HCT116 (cell line): ENCODE data around the gene TMEM203. TPM values are rescaled to one million over a fixed set of nuclear protein-coding genes. Genes with fewer than 3 reads are reported as not detected.

Experiments used
- ATAC-seq: fragments of 200-7000 bp; cut with Tn5 transposase; 2 replicates; pipeline ENCODE4 v1.9.1; 2020; ENCODE audit warnings: mild to moderate bottlenecking, moderate library complexity
- BruUV-seq: library from RNA; stranded (reverse); fragments of 400-500 nt; replicated peaks from 2 replicates; lab custom pipeline; 2021; lab: Mats Ljungman, UMichigan
- CTCF ChIA-PET: fragments of 300-600 bp; sonication (Branson Sonifier 250); formaldehyde crosslinking; loops from one replicate; lab custom pipeline; 2021; ENCODE audit warnings: antibody characterized with exemption; lab: Charles Lee
- POLR2A ChIA-PET: fragments of 300-600, 350-600 bp; sonication (Branson Sonifier 250); formaldehyde crosslinking; loops from one replicate; lab custom pipeline; 2021; ENCODE audit warnings: antibody characterized with exemption; lab: Charles Lee
- RAD21 ChIA-PET, 2 experiments: fragments of 300-600 bp; sonication (Branson Sonifier 250); formaldehyde crosslinking; loops; one replicate each; lab custom pipeline; 2023; ENCODE audit warnings: low total read pairs in 2 of 2; ENCODE audit not compliant: uncharacterized antibody in 2 of 2, unreplicated experiment in 2 of 2, low non-redundant PET in 1 of 2; lab: Charles Lee
- DNase-seq: peaks from one replicate; pipeline ENCODE4 v3.0.0-alpha.2; 2010; ENCODE audit warnings: low read depth, low spot score
- H2AFZ ChIP-seq: fragments of 200-600 bp; shearing (Covaris generic), sonication (generic); 2 replicates; pipeline ENCODE4 v1.6.1; 2017; ENCODE audit warnings: low read depth, mixed run types, mixed read lengths, antibody characterized with exemption, low read length; ENCODE audit not compliant: poor library complexity, severe bottlenecking
- H3K27ac ChIP-seq: 2 replicates; pipeline ENCODE4 v1.5.1; 2012; ENCODE audit warnings: low read depth, low read length
- H3K27me3 ChIP-seq: fragments of 200-600 bp; sonication (generic); 2 replicates; pipeline ENCODE4 v1.6.1; 2016; ENCODE audit warnings: mixed run types, low read length, mixed read lengths; ENCODE audit not compliant: insufficient read depth
- H3K36me3 ChIP-seq, 2 experiments: fragments of 200-500 bp in 1 of 2; fragments of 200-600 bp in 1 of 2; sonication (Bioruptor generic) in 1 of 2; sonication (generic) in 1 of 2; 2 replicates each; pipeline versions ENCODE4 v1.5.1 to v1.6.1; 2014 to 2016; ENCODE audit warnings: low read length in 2 of 2, inconsistent platforms in 1 of 2, mixed read lengths in 1 of 2, mixed run types in 1 of 2; ENCODE audit not compliant: insufficient read depth in 2 of 2, control insufficient read depth in 1 of 2
- H3K4me1 ChIP-seq, 2 experiments: fragments of 200-600 bp in 1 of 2; sonication (generic) in 1 of 2; 2 replicates each; pipeline versions ENCODE4 v1.5.1 to v1.6.1; 2012 to 2017; ENCODE audit warnings: low read length in 2 of 2, inconsistent platforms in 1 of 2, mild to moderate bottlenecking in 1 of 2, mixed read lengths in 1 of 2, mixed run types in 1 of 2, moderate library complexity in 1 of 2; ENCODE audit not compliant: insufficient read depth in 2 of 2, control insufficient read depth in 1 of 2
- H3K4me2 ChIP-seq: fragments of 200-600 bp; sonication (generic); 2 replicates; pipeline ENCODE4 v1.6.1; 2017; ENCODE audit warnings: mixed run types, low read length, mixed read lengths
- H3K4me3 ChIP-seq, 2 experiments: fragments of 200-600 bp in 1 of 2; sonication (generic) in 1 of 2; replicated peaks in 1 of 2; 2 replicates each; pipeline ENCODE4 v1.5.1; 2011 to 2016; ENCODE audit warnings: low read length in 2 of 2, control low read depth in 1 of 2, low read depth in 1 of 2, mild to moderate bottlenecking in 1 of 2, mixed read lengths in 1 of 2, mixed run types in 1 of 2
- H3K79me2 ChIP-seq: fragments of 200-600 bp; sonication (generic); 2 replicates; pipeline ENCODE4 v1.6.1; 2017; ENCODE audit warnings: mild to moderate bottlenecking, mixed run types, low read length, moderate library complexity, mixed read lengths; ENCODE audit not compliant: insufficient read depth
- H3K9ac ChIP-seq: fragments of 200-600 bp; sonication (generic); 2 replicates; pipeline ENCODE4 v1.6.1; 2016; ENCODE audit warnings: low read length, mixed read lengths
- H3K9me2 ChIP-seq: fragments of 200-600 bp; sonication (generic), shearing (Covaris generic); 2 replicates; pipeline ENCODE4 v1.6.1; 2017; ENCODE audit warnings: mixed run types, mild to moderate bottlenecking, moderate library complexity; ENCODE audit not compliant: insufficient read depth
- H3K9me3 ChIP-seq, 2 experiments: fragments of 200-500 bp in 1 of 2; fragments of 200-600 bp in 1 of 2; sonication (Bioruptor generic) in 1 of 2; sonication (generic) in 1 of 2; 2 replicates each; pipeline ENCODE4 v1.6.1; 2014 to 2017; ENCODE audit warnings: low read length in 2 of 2, mixed read lengths in 2 of 2, inconsistent platforms in 1 of 2, low read depth in 1 of 2, mild to moderate bottlenecking in 1 of 2, mixed run types in 1 of 2, moderate library complexity in 1 of 2; ENCODE audit not compliant: control insufficient read depth in 1 of 2, insufficient read depth in 1 of 2
- H4K20me1 ChIP-seq: fragments of 200-600 bp; sonication (generic), shearing (Covaris generic); 2 replicates; pipeline ENCODE4 v1.6.1; 2017; ENCODE audit warnings: mixed run types, mild to moderate bottlenecking, moderate library complexity; ENCODE audit not compliant: insufficient read depth
- CTCF ChIP-seq, 3 experiments: fragments of 200-600 bp in 1 of 3; sonication (generic) in 1 of 3; IDR thresholded peaks in 2 of 3; conservative IDR thresholded peaks in 1 of 3; 2 replicates each; pipeline ENCODE4 v1.5.1; 2012 to 2017; ENCODE audit warnings: low read depth in 2 of 3, low read length in 2 of 3, antibody characterized with exemption in 1 of 3, borderline replicate concordance in 1 of 3, control low read depth in 1 of 3, mild to moderate bottlenecking in 1 of 3, mixed read lengths in 1 of 3, mixed run types in 1 of 3, moderate library complexity in 1 of 3; ENCODE audit not compliant: insufficient read depth in 1 of 3
- SRF ChIP-seq: IDR thresholded peaks from 2 replicates; pipeline ENCODE4 v1.6.1; 2012; ENCODE audit warnings: low read depth
- YY1 ChIP-seq: IDR thresholded peaks from 2 replicates; pipeline ENCODE4 v1.6.1; 2011; ENCODE audit warnings: low read length, low read depth, moderate library complexity, mild to moderate bottlenecking; ENCODE audit not compliant: insufficient replicate concordance; ENCODE audit errors: extremely low read depth
- intact Hi-C: fragments of 100-400 bp; cut with micrococcal nuclease; formaldehyde crosslinking; loops from 2 replicates; pipeline ENCODE4 v1.10.0; 2022
- total RNA-seq: library from RNA; stranded (reverse); gene quantifications from one replicate; pipeline ENCODE4 v1.2.1, GENCODE V29; 2021; ENCODE audit not compliant: unreplicated experiment
- TF ChIP-seq, protein P1 (sequence below): IDR thresholded peaks from 2 replicates; pipeline ENCODE4 v1.6.1; 2012

TMEM203 gene
- total RNA-seq, 1 experiment from 2014 or later = 45.0 TPM

GRCh38 chr9:137213160-137214060, 8.0 kb upstream of the TMEM203 start:
- Histone ChIP-seq H3K4me1 (peaks cover 19 to 32% of the 10 kb centered on the region in 2 experiments), H3K27ac (peak overlapping the region; percentile 45; the same call in 1 of the 2 replicates), H3K27me3 (no peaks in the 10 kb centered on the region), H4K20me1 (no peaks in the 10 kb centered on the region), H3K9ac (no peak overlapping the region), H3K9me2 (no peaks in the 10 kb centered on the region)
- BruUV-seq = no TSS peak
- ChIA-PET POLR2A (interaction anchor here (0.9 to 1.5 kb wide), 5 partner anchors 10 to 50 kb away, joined by 3 to 4 read pairs (median 3); partner anchors contain the start of gene CYSRT1), RAD21 (interaction anchor here (0.7 to 0.8 kb wide), 2 partner anchors 14 kb away, joined by 3 to 4 read pairs; partner anchors contain the start of gene RNF224 (in 2 of the 2)), CTCF (interaction anchor here (0.7 to 2.4 kb wide), 6 partner anchors 9 to 49 kb away, joined by 3 to 16 read pairs (median 5); partner anchors contain the start of genes RNF208 and RNF224)
- no peak for DNase-seq
- TF ChIP-seq CTCF (IDR thresholded peaks at IDR 0.05 in 2 of 3, conservative IDR thresholded peaks at IDR 0.05 in 1 of 3; ENCODE audit: borderline replicate concordance in 1 of 3, insufficient read depth in 1 of 3, low read depth in 2 of 3, low read length in 2 of 3) (peak in 2 of 3 experiments; percentile 63; a peak in 4 of 6 replicates), SRF (no peak), YY1 (no peak)
- TF ChIP-seq, protein P1, sequence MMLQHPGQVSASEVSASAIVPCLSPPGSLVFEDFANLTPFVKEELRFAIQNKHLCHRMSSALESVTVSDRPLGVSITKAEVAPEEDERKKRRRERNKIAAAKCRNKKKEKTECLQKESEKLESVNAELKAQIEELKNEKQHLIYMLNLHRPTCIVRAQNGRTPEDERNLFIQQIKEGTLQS = no peak
- TF ChIP-seq, all 23 proteins: peak for 1
- Histone ChIP-seq H3K79me2 (no peaks in the 10 kb centered on the region), H3K9me3 (no peaks in the 10 kb centered on the region), H3K36me3 (peaks cover 0 to 7% of the 10 kb centered on the region in 2 experiments; a peak in 1 of 4 replicates), H3K4me3 (no peak overlapping the region), H2AFZ (no peak overlapping the region), H3K4me2 (no peak overlapping the region)
- intact Hi-C loops = no loop called here
- peak; percentile 33 for ATAC-seq
